MM.1S (cell line): ENCODE data around the gene MEIOC.

ENCODE experiments used
- DNase-seq: peaks from one replicate; pipeline ENCODE4 v3.0.0-alpha.2; 2015
- H2AFZ ChIP-seq: fragments of 300-600 bp; sonication (generic); 2 replicates; pipeline ENCODE4 v1.6.0; 2016; ENCODE audit warnings: antibody characterized with exemption, low read length
- H3F3A ChIP-seq: fragments of 300-600 bp; sonication (generic); 2 replicates; pipeline ENCODE4 v1.6.1; 2016; ENCODE audit warnings: mild to moderate bottlenecking, antibody characterized with exemption, low read length, moderate library complexity, mixed read lengths; ENCODE audit not compliant: insufficient read depth
- H3K27ac ChIP-seq: fragments of 300-600 bp; sonication (generic); 2 replicates; pipeline ENCODE4 v1.5.1; 2016; ENCODE audit warnings: mild to moderate bottlenecking, low read length
- H3K27me3 ChIP-seq: fragments of 300-600 bp; sonication (generic); replicated peaks from 2 replicates; pipeline ENCODE4 v1.6.0; 2016; ENCODE audit warnings: low read length; ENCODE audit not compliant: insufficient read depth
- H3K36me3 ChIP-seq: fragments of 300-600 bp; sonication (generic); replicated peaks from 2 replicates; pipeline ENCODE4 v1.6.1; 2016; ENCODE audit warnings: mild to moderate bottlenecking, low read length, mixed read lengths; ENCODE audit not compliant: insufficient read depth
- H3K4me1 ChIP-seq: fragments of 300-600 bp; sonication (generic); 2 replicates; pipeline ENCODE4 v1.6.1; 2016; ENCODE audit warnings: low read length, mixed read lengths
- H3K4me2 ChIP-seq: fragments of 300-600 bp; sonication (generic); 2 replicates; pipeline ENCODE4 v1.6.0; 2016; ENCODE audit warnings: low read depth, low read length
- H3K4me3 ChIP-seq: fragments of 300-600 bp; sonication (generic); 2 replicates; pipeline ENCODE4 v1.5.1; 2016; ENCODE audit warnings: low read length, mixed read lengths
- H3K79me2 ChIP-seq: fragments of 300-600 bp; sonication (generic); 2 replicates; pipeline ENCODE4 v1.6.1; 2016; ENCODE audit warnings: mixed run types, low read length, mixed read lengths
- H3K9ac ChIP-seq: fragments of 300-600 bp; sonication (generic); 2 replicates; pipeline ENCODE4 v1.6.1; 2016; ENCODE audit warnings: low read length, mixed read lengths
- H3K9me2 ChIP-seq: fragments of 300-600 bp; sonication (generic); replicated peaks from 2 replicates; pipeline ENCODE4 v1.6.1; 2016; ENCODE audit warnings: mild to moderate bottlenecking, low read length, mixed read lengths; ENCODE audit not compliant: insufficient read depth
- H3K9me3 ChIP-seq: fragments of 300-600 bp; sonication (generic); replicated peaks from 2 replicates; pipeline ENCODE4 v1.6.1; 2016; ENCODE audit warnings: mild to moderate bottlenecking, low read length, mixed read lengths; ENCODE audit not compliant: insufficient read depth
- H4K20me1 ChIP-seq: fragments of 300-600 bp; sonication (generic); 2 replicates; pipeline ENCODE4 v1.6.1; 2016; ENCODE audit warnings: mild to moderate bottlenecking, low read length, moderate library complexity, mixed read lengths; ENCODE audit not compliant: insufficient read depth
- EZH2 ChIP-seq: fragments of 300-600 bp; sonication (generic); optimal IDR thresholded peaks from 2 replicates; pipeline ENCODE3; 2017; ENCODE audit warnings: low read depth, mild to moderate bottlenecking, antibody characterized with exemption, low read length, mixed read lengths
- EZH2phosphoT487 ChIP-seq: fragments of 300-600 bp; sonication (generic); IDR thresholded peaks from 2 replicates; pipeline ENCODE4 v1.6.1; 2018; ENCODE audit warnings: antibody characterized with exemption, low read length
- TF ChIP-seq, protein P1 (sequence below): fragments of 300-600 bp; sonication (generic); IDR thresholded peaks from 2 replicates; pipeline ENCODE4 v1.5.1; 2016; ENCODE audit warnings: antibody characterized with exemption, low read length, mixed read lengths

Gene MEIOC

DNA sequence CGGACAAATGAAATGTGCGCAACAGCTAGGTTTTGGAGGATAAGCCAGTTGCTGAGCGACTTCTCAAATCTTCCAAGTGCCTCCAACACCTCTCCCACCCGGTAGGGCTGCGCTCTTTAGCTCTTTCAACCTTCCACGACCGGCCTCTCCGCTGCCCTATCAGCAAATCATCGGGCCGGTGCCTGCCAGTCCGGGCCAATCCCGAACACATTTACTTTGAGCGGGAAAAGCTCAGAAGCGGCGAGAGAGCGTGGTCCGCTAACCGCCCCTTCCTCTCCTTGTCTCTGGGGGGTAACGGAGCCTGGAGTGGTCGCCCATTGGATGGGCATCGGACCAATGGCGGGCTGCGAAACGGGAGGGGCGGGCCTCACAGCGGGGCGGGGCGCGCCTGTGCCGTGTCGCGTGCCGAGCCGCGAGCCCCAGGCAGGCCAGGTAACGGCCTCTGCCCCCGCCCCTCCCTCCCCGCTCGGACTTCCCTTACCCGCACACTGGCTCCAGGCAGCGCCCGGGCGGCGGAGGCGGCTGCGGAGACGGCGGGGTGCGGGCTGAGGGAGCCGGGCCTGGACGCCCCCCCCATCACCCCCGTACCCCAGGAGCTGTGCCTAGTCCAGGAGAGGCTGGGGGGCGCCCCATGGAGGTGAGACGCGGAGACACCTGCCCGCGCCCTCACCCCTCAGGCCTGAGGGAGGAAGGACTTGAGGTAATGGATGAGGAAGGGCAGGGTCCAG lies at the start of gene MEIOC:
TSS of gene MEIOC (plus strand) at position 486 of the 728 bp plus-strand sequence. CDS start at position 632, 146 bp downstream.
- Histone ChIP-seq H3K27me3 (no peaks in the 10 kb centered on the region; the same call in 1 of the 2 replicates), H3K4me2 (no peak within 1 kb of the TSS)

DNA sequence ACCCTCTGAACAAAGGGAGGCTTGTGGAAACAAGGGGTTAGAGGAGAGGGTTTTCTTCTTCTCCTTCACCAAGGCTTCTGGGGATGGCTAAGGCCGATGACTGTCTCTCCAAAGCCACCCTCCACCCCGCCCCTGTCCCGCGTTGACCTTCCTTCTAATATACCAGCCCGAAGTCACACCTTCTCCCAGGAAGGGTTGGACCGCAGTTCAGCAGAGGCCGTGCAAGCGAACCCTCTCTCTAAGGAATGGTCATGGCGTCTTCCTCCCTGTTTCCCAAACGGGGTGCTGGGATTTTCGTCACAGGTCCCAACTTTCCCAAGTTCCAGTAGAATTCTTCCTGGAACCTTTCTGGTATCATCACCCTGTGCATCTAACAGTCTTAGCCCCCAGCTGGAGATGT lies 49.6 kb upstream of the MEIOC start:
- no peaks in the 10 kb centered on the region for H3F3A ChIP-seq
- H3K4me2 ChIP-seq = no peak overlapping the region
- no peaks in the 10 kb centered on the region for H4K20me1 ChIP-seq
- H3K4me3 ChIP-seq = no peak overlapping the region
- TF ChIP-seq, protein P1, sequence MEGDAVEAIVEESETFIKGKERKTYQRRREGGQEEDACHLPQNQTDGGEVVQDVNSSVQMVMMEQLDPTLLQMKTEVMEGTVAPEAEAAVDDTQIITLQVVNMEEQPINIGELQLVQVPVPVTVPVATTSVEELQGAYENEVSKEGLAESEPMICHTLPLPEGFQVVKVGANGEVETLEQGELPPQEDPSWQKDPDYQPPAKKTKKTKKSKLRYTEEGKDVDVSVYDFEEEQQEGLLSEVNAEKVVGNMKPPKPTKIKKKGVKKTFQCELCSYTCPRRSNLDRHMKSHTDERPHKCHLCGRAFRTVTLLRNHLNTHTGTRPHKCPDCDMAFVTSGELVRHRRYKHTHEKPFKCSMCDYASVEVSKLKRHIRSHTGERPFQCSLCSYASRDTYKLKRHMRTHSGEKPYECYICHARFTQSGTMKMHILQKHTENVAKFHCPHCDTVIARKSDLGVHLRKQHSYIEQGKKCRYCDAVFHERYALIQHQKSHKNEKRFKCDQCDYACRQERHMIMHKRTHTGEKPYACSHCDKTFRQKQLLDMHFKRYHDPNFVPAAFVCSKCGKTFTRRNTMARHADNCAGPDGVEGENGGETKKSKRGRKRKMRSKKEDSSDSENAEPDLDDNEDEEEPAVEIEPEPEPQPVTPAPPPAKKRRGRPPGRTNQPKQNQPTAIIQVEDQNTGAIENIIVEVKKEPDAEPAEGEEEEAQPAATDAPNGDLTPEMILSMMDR = no peak
- TF ChIP-seq EZH2 (no peak), EZH2phosphoT487 (no peak)
- H3K9ac ChIP-seq = no peak overlapping the region
- no peaks in the 10 kb centered on the region; the same call in 1 of the 2 replicates for H3K27me3 ChIP-seq
- no peaks in the 10 kb centered on the region for H3K9me2 ChIP-seq
- H2AFZ ChIP-seq = no peak overlapping the region
- DNase-seq = no peak
- H3K79me2 ChIP-seq = no peaks in the 10 kb centered on the region
- H3K27ac ChIP-seq = no peak overlapping the region
- H3K9me3 ChIP-seq = no peaks in the 10 kb centered on the region
- H3K36me3 ChIP-seq = no peaks in the 10 kb centered on the region
- H3K4me1 ChIP-seq = no peaks in the 10 kb centered on the region

More for the DNA sequence above, at the start of gene MEIOC:
- Histone ChIP-seq H2AFZ (no peak within 1 kb of the TSS), H3K4me1 (no peaks in the 10 kb centered on the region), H3F3A (no peaks in the 10 kb centered on the region), H3K9me3 (no peaks in the 10 kb centered on the region), H3K9me2 (no peaks in the 10 kb centered on the region), H3K27ac (no peak within 1 kb of the TSS), H3K9ac (no peak within 1 kb of the TSS), H3K36me3 (no peaks in the 10 kb centered on the region), H3K79me2 (no peaks in the 10 kb centered on the region), H3K4me3 (no peak within 1 kb of the TSS), H4K20me1 (no peaks in the 10 kb centered on the region)
- DNase-seq = no peak
- TF ChIP-seq EZH2phosphoT487 (no peak), EZH2 (no peak)
- TF ChIP-seq, protein P1 = no peak

DNA sequence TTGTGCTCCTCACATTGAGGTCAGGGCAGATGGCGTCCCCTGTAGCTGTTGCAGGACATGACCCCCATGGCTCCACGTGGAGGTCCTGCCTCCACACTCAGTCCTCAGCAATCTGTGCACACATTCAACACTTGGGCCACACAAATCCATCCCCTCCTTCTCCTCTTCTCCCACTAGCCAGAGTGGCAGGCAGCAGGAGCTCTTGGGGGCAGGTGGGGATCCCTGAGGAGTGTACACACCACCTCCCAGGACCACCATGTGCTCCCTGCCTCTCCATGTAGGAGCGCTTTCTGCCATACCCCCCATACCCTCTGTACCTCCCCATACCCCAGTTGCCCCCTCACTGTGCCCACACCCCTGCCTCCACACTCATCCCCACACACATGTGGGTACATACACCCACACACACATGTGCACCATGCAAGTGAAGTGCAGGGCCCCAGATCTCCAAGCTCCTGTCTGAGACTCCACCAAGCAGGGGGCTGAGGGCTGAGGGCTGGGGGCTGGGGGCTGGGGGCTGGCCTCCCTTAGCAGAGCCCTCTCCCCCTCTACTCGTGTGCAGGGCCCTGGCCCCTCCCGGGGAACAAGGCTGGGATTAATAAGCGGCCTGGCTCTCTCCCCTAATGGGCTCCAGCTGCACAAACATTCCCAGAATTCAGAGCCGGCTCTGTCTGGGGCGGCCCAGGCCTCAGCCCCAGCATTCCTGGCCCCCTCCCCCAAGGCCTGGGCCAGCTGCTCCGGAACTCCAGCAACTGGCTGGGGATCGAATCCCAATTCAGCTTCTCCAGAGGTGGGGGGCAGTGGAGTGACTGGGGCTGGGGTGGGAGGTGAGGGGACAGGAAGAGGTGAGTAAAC lies 48.2 kb upstream of the MEIOC start:
- no peak overlapping the region for H3K27ac ChIP-seq
- no peaks in the 10 kb centered on the region; the same call in 1 of the 2 replicates for H3K27me3 ChIP-seq
- DNase-seq = no peak
- H3K4me1 ChIP-seq = no peaks in the 10 kb centered on the region
- no peak overlapping the region for H2AFZ ChIP-seq
- H3K9me3 ChIP-seq = no peaks in the 10 kb centered on the region
- H3K4me2 ChIP-seq = no peak overlapping the region
- H3K36me3 ChIP-seq = no peaks in the 10 kb centered on the region
- H4K20me1 ChIP-seq = no peaks in the 10 kb centered on the region
- H3K4me3 ChIP-seq = no peak overlapping the region
- no peak overlapping the region for H3K9ac ChIP-seq
- no peaks in the 10 kb centered on the region for H3K79me2 ChIP-seq
- H3K9me2 ChIP-seq = no peaks in the 10 kb centered on the region
- TF ChIP-seq EZH2 (no peak), EZH2phosphoT487 (no peak)
- TF ChIP-seq, protein P1 = no peak
- H3F3A ChIP-seq = no peaks in the 10 kb centered on the region
